Prostate gland (tissue), 2 donors: ENCODE results near the gene IGF2BP1.

ENCODE experiments used
- POLR2A ChIP-seq: fragments of 450-650 bp; IDR thresholded peaks from one replicate; pipeline ENCODE4 v1.6.1; 2016; ENCODE audit warnings: antibody characterized with exemption, mild to moderate bottlenecking
- POLR2AphosphoS5 ChIP-seq: sonication (generic); formaldehyde crosslinking; IDR thresholded peaks from one replicate; pipeline ENCODE4 v1.6.1; 2017; ENCODE audit warnings: antibody characterized with exemption
- TF ChIP-seq, protein P1 (sequence below), 4 experiments: fragments of 200-600 bp in 2 of 4; fragments of 450-650 bp in 2 of 4; sonication (generic) in 2 of 4; IDR thresholded peaks; 1 replicate in 3 of 4; 2 replicates in 1 of 4; pipeline ENCODE4 v1.5.1; 2016 to 2019; ENCODE audit warnings: antibody characterized with exemption in 4 of 4, mild to moderate bottlenecking in 2 of 4, moderate library complexity in 2 of 4

DNA sequence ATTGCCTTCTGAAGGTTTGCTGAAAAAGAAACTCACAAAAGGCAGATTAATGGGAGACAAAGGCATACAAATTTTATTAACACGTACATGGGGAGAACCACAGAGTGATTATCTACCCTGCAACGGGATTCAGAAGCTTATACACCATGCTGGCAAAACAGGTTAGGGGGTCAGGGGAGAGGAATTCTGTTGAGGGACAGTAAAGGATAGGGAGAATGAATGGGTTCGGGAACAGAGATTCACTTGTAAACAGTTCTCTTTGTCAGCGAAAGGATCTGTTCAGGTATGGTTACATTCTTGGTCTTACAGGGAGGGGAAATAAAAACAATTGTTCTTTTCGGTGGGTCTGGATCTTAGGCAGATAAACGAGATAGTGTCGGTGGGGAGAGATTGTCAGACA is 81.1 kb downstream of the IGF2BP1 start:
- no peak for TF ChIP-seq POLR2AphosphoS5
- TF ChIP-seq, protein P1, sequence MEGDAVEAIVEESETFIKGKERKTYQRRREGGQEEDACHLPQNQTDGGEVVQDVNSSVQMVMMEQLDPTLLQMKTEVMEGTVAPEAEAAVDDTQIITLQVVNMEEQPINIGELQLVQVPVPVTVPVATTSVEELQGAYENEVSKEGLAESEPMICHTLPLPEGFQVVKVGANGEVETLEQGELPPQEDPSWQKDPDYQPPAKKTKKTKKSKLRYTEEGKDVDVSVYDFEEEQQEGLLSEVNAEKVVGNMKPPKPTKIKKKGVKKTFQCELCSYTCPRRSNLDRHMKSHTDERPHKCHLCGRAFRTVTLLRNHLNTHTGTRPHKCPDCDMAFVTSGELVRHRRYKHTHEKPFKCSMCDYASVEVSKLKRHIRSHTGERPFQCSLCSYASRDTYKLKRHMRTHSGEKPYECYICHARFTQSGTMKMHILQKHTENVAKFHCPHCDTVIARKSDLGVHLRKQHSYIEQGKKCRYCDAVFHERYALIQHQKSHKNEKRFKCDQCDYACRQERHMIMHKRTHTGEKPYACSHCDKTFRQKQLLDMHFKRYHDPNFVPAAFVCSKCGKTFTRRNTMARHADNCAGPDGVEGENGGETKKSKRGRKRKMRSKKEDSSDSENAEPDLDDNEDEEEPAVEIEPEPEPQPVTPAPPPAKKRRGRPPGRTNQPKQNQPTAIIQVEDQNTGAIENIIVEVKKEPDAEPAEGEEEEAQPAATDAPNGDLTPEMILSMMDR (IDR thresholded peaks at IDR 0.05), result no peak
- TF ChIP-seq POLR2A, result no peak
